ENCODE results near the gene TSPAN9.

DNA sequence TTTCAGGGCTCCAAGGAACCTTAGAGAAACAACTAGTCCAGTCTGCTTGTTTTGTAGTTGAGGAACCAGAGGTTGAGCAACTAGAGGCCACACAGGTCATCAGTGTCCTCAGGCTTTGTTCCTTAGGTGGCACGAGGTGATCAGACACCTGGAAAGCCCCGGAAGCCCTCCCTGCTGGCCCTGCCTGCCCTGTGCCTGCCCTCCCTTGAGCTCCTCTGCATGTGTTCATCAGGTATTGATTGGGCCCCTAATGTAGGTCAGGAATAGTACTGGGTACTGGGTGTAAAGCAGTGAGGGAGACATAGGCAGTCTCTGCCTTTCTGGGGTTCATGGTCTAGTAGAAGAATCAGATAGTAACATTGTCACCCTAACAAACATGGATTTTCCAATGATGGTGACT, 114.3 kb downstream of the TSPAN9 start:
- TF ChIP-seq CTCF (conservative IDR thresholded peaks at IDR 0.05; ENCODE audit: low read depth in 2 of 2) (no peak), REST (IDR thresholded peaks at IDR 0.05; ENCODE audit: unreplicated experiment) (no peak), POLR2AphosphoS5 (IDR thresholded peaks at IDR 0.05; ENCODE audit: low read depth) (no peak), EZH2 (IDR thresholded peaks at IDR 0.05; ENCODE audit: low read depth, unreplicated experiment) (no peak), EZH2phosphoT487 (IDR thresholded peaks at IDR 0.05; ENCODE audit: unreplicated experiment) (no peak), JUNB (IDR thresholded peaks at IDR 0.05; ENCODE audit: unreplicated experiment) (no peak), ZNF331 (CRISPR knock-in tag; IDR thresholded peaks at IDR 0.05; ENCODE audit: low read depth) (no peak), CREB1 (CRISPR knock-in tag; IDR thresholded peaks at IDR 0.05; ENCODE audit: low read depth) (no peak)
